Testis (tissue), 2 donors: Measurements from ENCODE around the gene UGT1A8.

Experiments used
- CTCF ChIP-seq, 3 experiments: fragments of 450-650 bp in 2 of 3; fragments of 200-600 bp in 1 of 3; sonication (generic) in 1 of 3; IDR thresholded peaks; one replicate each; pipeline ENCODE4 v1.5.1; 2016 to 2019; ENCODE audit warnings: antibody characterized with exemption in 3 of 3, mild to moderate bottlenecking in 2 of 3, moderate library complexity in 1 of 3
- POLR2A ChIP-seq: fragments of 450-650 bp; IDR thresholded peaks from one replicate; pipeline ENCODE4 v1.6.1; 2017; ENCODE audit warnings: antibody characterized with exemption, mild to moderate bottlenecking, moderate library complexity

GRCh38 chr2:233792720-233793119, 175.3 kb downstream of the UGT1A8 start:
- TF ChIP-seq CTCF (IDR thresholded peaks at IDR 0.05) = no peak
- TF ChIP-seq POLR2A = no peak
